OCI-LY1 (cell line): ENCODE data around the gene NUBPL.

ENCODE experiments used
- H2AFZ ChIP-seq: fragments of 200-600 bp; sonication (generic), shearing (Covaris generic); 2 replicates; pipeline ENCODE4 v1.6.0; 2014; ENCODE audit warnings: antibody characterized with exemption, mild to moderate bottlenecking, low read length
- H3F3A ChIP-seq: fragments of 200-600 bp; sonication (generic), shearing (Covaris generic); 2 replicates; pipeline ENCODE4 v1.6.0; 2014; ENCODE audit warnings: mild to moderate bottlenecking, antibody characterized with exemption, low read length, moderate library complexity; ENCODE audit not compliant: insufficient read depth
- H3K27ac ChIP-seq: fragments of 200-600 bp; sonication (generic); 2 replicates; pipeline ENCODE4 v1.5.1; 2014; ENCODE audit warnings: low read length, mixed run types, mild to moderate bottlenecking, low read depth; ENCODE audit not compliant: poor library complexity, severe bottlenecking
- H3K27me3 ChIP-seq: fragments of 200-600 bp; sonication (generic); 2 replicates; pipeline ENCODE4 v1.6.0; 2014; ENCODE audit warnings: antibody characterized with exemption, mild to moderate bottlenecking, low read length, moderate library complexity; ENCODE audit not compliant: insufficient read depth
- H3K36me3 ChIP-seq: fragments of 200-600 bp; sonication (generic); 2 replicates; pipeline ENCODE4 v1.6.1; 2014; ENCODE audit warnings: mild to moderate bottlenecking, antibody characterized with exemption, low read length, moderate library complexity, mixed read lengths; ENCODE audit not compliant: insufficient read depth
- H3K4me1 ChIP-seq: fragments of 200-600 bp; sonication (generic); 2 replicates; pipeline ENCODE4 v1.5.1; 2014; ENCODE audit warnings: mild to moderate bottlenecking, low read length, moderate library complexity; ENCODE audit not compliant: insufficient read depth, severe bottlenecking
- H3K4me2 ChIP-seq: fragments of 200-600 bp; sonication (generic), shearing (Covaris generic); 2 replicates; pipeline ENCODE4 v1.6.1; 2014; ENCODE audit warnings: low read length
- H3K4me3 ChIP-seq: fragments of 200-600 bp; sonication (generic); 2 replicates; pipeline ENCODE4 v1.5.1; 2014; ENCODE audit warnings: low read length, low read depth, mild to moderate bottlenecking, mixed read lengths; ENCODE audit not compliant: poor library complexity, severe bottlenecking
- H3K79me2 ChIP-seq: fragments of 200-600 bp; shearing (Covaris generic); 2 replicates; pipeline ENCODE4 v1.6.1; 2016; ENCODE audit warnings: mixed run types, low read length, mixed read lengths; ENCODE audit not compliant: insufficient read depth
- H3K9ac ChIP-seq: fragments of 200-600 bp; sonication (generic), shearing (Covaris generic); 2 replicates; pipeline ENCODE4 v1.6.1; 2014; ENCODE audit warnings: mild to moderate bottlenecking, low read length, mixed read lengths
- H3K9me2 ChIP-seq: fragments of 200-600 bp; sonication (generic), shearing (Covaris generic); 2 replicates; pipeline ENCODE4 v1.6.1; 2014; ENCODE audit warnings: low read depth, mild to moderate bottlenecking, low read length, mixed read lengths
- H3K9me3 ChIP-seq: fragments of 200-600 bp; shearing (Covaris generic); 2 replicates; pipeline ENCODE4 v1.6.1; 2014; ENCODE audit warnings: low read length, mixed read lengths
- H4K20me1 ChIP-seq: fragments of 200-600 bp; sonication (generic), shearing (Covaris generic); 2 replicates; pipeline ENCODE4 v1.6.0; 2016; ENCODE audit warnings: mild to moderate bottlenecking, low read length; ENCODE audit not compliant: insufficient read depth
- EZH2 ChIP-seq: fragments of 200-600 bp; sonication (generic), shearing (Covaris generic); IDR thresholded peaks from 2 replicates; pipeline ENCODE4 v1.8.0; 2017; ENCODE audit warnings: borderline replicate concordance, mixed run types, mild to moderate bottlenecking, antibody characterized with exemption, low read length, moderate library complexity, mixed read lengths
- TF ChIP-seq, protein P1 (sequence below): fragments of 200-600 bp; sonication (generic), shearing (Covaris generic); IDR thresholded peaks from 2 replicates; pipeline ENCODE4 v1.5.1; 2017; ENCODE audit warnings: mild to moderate bottlenecking, antibody characterized with exemption, low read length, moderate library complexity, mixed read lengths

The NUBPL gene

GRCh38 chr14:31717294-31718085 is 156.3 kb downstream of the NUBPL start:
- TF ChIP-seq EZH2 = no peak
- TF ChIP-seq, protein P1, sequence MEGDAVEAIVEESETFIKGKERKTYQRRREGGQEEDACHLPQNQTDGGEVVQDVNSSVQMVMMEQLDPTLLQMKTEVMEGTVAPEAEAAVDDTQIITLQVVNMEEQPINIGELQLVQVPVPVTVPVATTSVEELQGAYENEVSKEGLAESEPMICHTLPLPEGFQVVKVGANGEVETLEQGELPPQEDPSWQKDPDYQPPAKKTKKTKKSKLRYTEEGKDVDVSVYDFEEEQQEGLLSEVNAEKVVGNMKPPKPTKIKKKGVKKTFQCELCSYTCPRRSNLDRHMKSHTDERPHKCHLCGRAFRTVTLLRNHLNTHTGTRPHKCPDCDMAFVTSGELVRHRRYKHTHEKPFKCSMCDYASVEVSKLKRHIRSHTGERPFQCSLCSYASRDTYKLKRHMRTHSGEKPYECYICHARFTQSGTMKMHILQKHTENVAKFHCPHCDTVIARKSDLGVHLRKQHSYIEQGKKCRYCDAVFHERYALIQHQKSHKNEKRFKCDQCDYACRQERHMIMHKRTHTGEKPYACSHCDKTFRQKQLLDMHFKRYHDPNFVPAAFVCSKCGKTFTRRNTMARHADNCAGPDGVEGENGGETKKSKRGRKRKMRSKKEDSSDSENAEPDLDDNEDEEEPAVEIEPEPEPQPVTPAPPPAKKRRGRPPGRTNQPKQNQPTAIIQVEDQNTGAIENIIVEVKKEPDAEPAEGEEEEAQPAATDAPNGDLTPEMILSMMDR = no peak
- no peaks in the 10 kb centered on the region for H3K4me1 ChIP-seq
- no peaks in the 10 kb centered on the region for H3K9me2 ChIP-seq
- H3K27me3 ChIP-seq = no peaks in the 10 kb centered on the region
- no peak overlapping the region for H2AFZ ChIP-seq
- no peak overlapping the region for H3K27ac ChIP-seq
- no peaks in the 10 kb centered on the region for H3K79me2 ChIP-seq
- no peak overlapping the region for H3K4me2 ChIP-seq
- H3F3A ChIP-seq = no peaks in the 10 kb centered on the region
- no peak overlapping the region for H3K9ac ChIP-seq
- H4K20me1 ChIP-seq = no peaks in the 10 kb centered on the region
- H3K4me3 ChIP-seq = no peak overlapping the region
- no peaks in the 10 kb centered on the region for H3K36me3 ChIP-seq
- H3K9me3 ChIP-seq = no peaks in the 10 kb centered on the region

- Histone ChIP-seq H3F3A (no peaks in the 10 kb centered on the region), H3K79me2 (no peaks in the 10 kb centered on the region), H3K9me3 (no peaks in the 10 kb centered on the region), H3K27ac (no peak overlapping the region), H3K4me2 (no peak overlapping the region), H3K4me3 (no peak overlapping the region), H3K36me3 (no peaks in the 10 kb centered on the region), H3K9ac (no peak overlapping the region), H3K27me3 (no peaks in the 10 kb centered on the region), H3K4me1 (no peaks in the 10 kb centered on the region), H4K20me1 (no peaks in the 10 kb centered on the region), H2AFZ (no peak overlapping the region), H3K9me2 (no peaks in the 10 kb centered on the region)
- no peak for TF ChIP-seq EZH2
- TF ChIP-seq, protein P1 = no peak
These were observed 157.4 kb downstream of the NUBPL start for GRCh38 chr14:31718585-31718984.

DNA sequence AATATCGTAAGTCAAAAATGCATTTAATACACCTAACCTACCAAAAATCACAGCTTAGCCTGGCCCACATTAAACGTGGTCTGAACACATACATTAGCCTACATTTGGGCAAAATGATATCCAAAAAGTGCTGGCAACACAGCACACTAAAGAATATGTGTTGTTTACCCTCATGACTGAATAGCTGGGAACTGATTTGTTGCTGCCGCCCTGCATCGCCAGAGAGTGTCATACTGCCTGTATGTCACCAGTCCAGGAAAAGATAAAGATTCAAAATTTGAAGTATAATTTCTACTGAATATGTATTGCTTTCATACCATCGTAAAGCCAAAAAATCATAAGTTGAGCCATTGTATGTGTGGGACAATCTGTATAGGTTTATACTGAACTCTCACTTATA is 157.8 kb downstream of the NUBPL start:
- Histone ChIP-seq H4K20me1 (no peaks in the 10 kb centered on the region), H3K27ac (no peak overlapping the region), H2AFZ (no peak overlapping the region), H3K9me3 (no peaks in the 10 kb centered on the region), H3K9ac (no peak overlapping the region), H3K9me2 (no peaks in the 10 kb centered on the region), H3K4me1 (no peaks in the 10 kb centered on the region), H3K36me3 (no peaks in the 10 kb centered on the region), H3K4me2 (no peak overlapping the region), H3K79me2 (no peaks in the 10 kb centered on the region), H3K4me3 (no peak overlapping the region), H3K27me3 (no peaks in the 10 kb centered on the region), H3F3A (no peaks in the 10 kb centered on the region)
- TF ChIP-seq, protein P1 = no peak
- TF ChIP-seq EZH2 = no peak
